Keratinocyte (primary cell): ENCODE results near the gene PHIP. TPM values are rescaled to one million over a fixed set of nuclear protein-coding genes. Genes with fewer than 3 reads are reported as not detected.

ENCODE experiments used
- DNase-seq: peaks from one replicate; pipeline ENCODE4 v3.0.0-alpha.2; 2011; ENCODE audit warnings: low read depth, missing footprints, low spot score
- FAIRE-seq: peaks from 2 replicates; lab custom pipeline; 2011; peaks lifted over from hg19 to GRCh38; lab: Jason Lieb, UNC
- H2AFZ ChIP-seq: 2 replicates; pipeline ENCODE4 v1.6.0; 2012; ENCODE audit warnings: low read length, control low read depth, inconsistent platforms; ENCODE audit not compliant: control insufficient read depth
- H3K27ac ChIP-seq: 2 replicates; pipeline ENCODE4 v1.5.1; 2011; ENCODE audit warnings: low read length; ENCODE audit not compliant: control insufficient read depth, insufficient read depth
- H3K27me3 ChIP-seq: 3 replicates; pipeline ENCODE4 v1.6.0; 2011; ENCODE audit warnings: low read length; ENCODE audit not compliant: control insufficient read depth, insufficient read depth; ENCODE audit errors: extremely low read depth
- H3K36me3 ChIP-seq, 2 experiments: 2 replicates in 1 of 2; 3 replicates in 1 of 2; pipeline ENCODE4 v1.5.1; 2011; ENCODE audit warnings: low read length in 2 of 2, mild to moderate bottlenecking in 1 of 2; ENCODE audit not compliant: control insufficient read depth in 2 of 2, insufficient read depth in 2 of 2; ENCODE audit errors: extremely low read depth in 1 of 2
- H3K4me1 ChIP-seq: 3 replicates; pipeline ENCODE4 v1.5.1; 2011; ENCODE audit warnings: low read length; ENCODE audit not compliant: control insufficient read depth, insufficient read depth; ENCODE audit errors: extremely low read depth
- H3K4me2 ChIP-seq: 3 replicates; pipeline ENCODE4 v1.6.0; 2011; ENCODE audit warnings: low read depth, low read length; ENCODE audit not compliant: control insufficient read depth, insufficient read depth; ENCODE audit errors: extremely low read depth
- H3K4me3 ChIP-seq, 3 experiments: fragments of 200-600 bp in 1 of 3; sonication (generic) in 1 of 3; 2 replicates in 2 of 3; 3 replicates in 1 of 3; pipeline ENCODE4 v1.5.1; 2011 to 2016; ENCODE audit warnings: low read length in 3 of 3, mild to moderate bottlenecking in 3 of 3, control low read depth in 2 of 3, inconsistent platforms in 1 of 3, low read depth in 1 of 3, mixed read lengths in 1 of 3, mixed run types in 1 of 3, moderate library complexity in 1 of 3; ENCODE audit not compliant: control insufficient read depth in 2 of 3, insufficient read depth in 2 of 3; ENCODE audit errors: extremely low read depth in 1 of 3
- H3K79me2 ChIP-seq: 2 replicates; pipeline ENCODE4 v1.6.0; 2012; ENCODE audit warnings: low read length; ENCODE audit not compliant: control insufficient read depth, insufficient read depth
- H3K9ac ChIP-seq: 3 replicates; pipeline ENCODE4 v1.6.0; 2011; ENCODE audit warnings: low read length; ENCODE audit not compliant: control insufficient read depth, insufficient read depth; ENCODE audit errors: extremely low read depth
- H3K9me1 ChIP-seq: 3 replicates; pipeline ENCODE4 v1.6.0; 2011; ENCODE audit warnings: low read length; ENCODE audit not compliant: control insufficient read depth, insufficient read depth; ENCODE audit errors: extremely low read depth
- H3K9me3 ChIP-seq: 2 replicates; pipeline ENCODE4 v1.5.1; 2012; ENCODE audit warnings: low read depth, low read length; ENCODE audit not compliant: control insufficient read depth
- H4K20me1 ChIP-seq: 3 replicates; pipeline ENCODE4 v1.6.0; 2011; ENCODE audit warnings: low read length; ENCODE audit not compliant: control insufficient read depth, insufficient read depth; ENCODE audit errors: extremely low read depth
- CTCF ChIP-seq, 3 experiments: IDR thresholded peaks in 1 of 3; conservative IDR thresholded peaks in 1 of 3; optimal IDR thresholded peaks in 1 of 3; 2 replicates in 2 of 3; 3 replicates in 1 of 3; pipeline versions ENCODE3 to v1.5.1; 2011; ENCODE audit warnings: low read length in 3 of 3, mild to moderate bottlenecking in 3 of 3, moderate library complexity in 2 of 3, control low read depth in 1 of 3, inconsistent platforms in 1 of 3; ENCODE audit not compliant: insufficient read depth in 2 of 3; ENCODE audit errors: extremely low read depth in 1 of 3
- EZH2 ChIP-seq: IDR thresholded peaks from one replicate; pipeline ENCODE4 v1.6.1; 2012; ENCODE audit warnings: inconsistent platforms, mild to moderate bottlenecking, low read length, moderate library complexity
- dilution Hi-C: fragments of 300-500 bp; cut with MboI; formaldehyde crosslinking; loops from one replicate; pipeline ENCODE4 v1.7.0; 2020; ENCODE audit warnings: low sequenced_read_pairs; ENCODE audit not compliant: extremely low pct_ligation_motif_present
- polyA plus RNA-seq, 5 experiments: library from polyadenylated mRNA; depleted of rRNA in 3 of 5; stranded (reverse) in 3 of 5; stranded (forward) in 1 of 5; unstranded in 1 of 5; fragments of >200 nt; gene quantifications; 1 replicate in 1 of 5; 2 replicates in 3 of 5; 3 replicates in 1 of 5; pipeline versions ENCODE4 v1.2.1 to v1.2.3, GENCODE V29; 2011 to 2012; ENCODE audit warnings: missing spikeins in 2 of 5, low read depth in 1 of 5, low replicate concordance in 1 of 5

The PHIP gene
- polyA plus RNA-seq, 1 donor (not counting 4 experiments of a cell fraction or from before 2014, with no cell fraction given): 7.9 TPM

DNA sequence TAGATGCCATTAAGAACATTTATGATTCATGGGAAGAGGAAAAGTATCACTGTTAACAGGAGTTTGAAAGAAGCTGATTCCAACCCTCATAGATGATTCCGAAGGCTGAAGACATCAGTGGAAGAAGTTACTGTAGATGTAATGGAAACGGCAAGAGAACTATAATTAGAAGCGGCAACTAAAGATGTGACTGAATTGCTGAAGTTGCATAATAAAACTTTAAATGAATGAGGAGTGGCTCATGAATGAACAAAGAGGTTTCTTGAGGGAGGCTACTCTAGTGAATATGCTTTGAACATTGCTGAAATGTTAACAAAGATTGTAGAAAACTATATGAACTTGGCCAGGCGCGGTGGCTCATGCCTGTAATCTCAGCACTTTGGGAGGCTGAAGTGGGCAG is 84.1 kb downstream of the PHIP start:
- Histone ChIP-seq H3K36me3 (peaks cover 2 to 20% of the 10 kb centered on the region in 2 experiments), H3K9ac (no peak overlapping the region), H3K4me1 (no peaks in the 10 kb centered on the region), H3K9me1 (no peaks in the 10 kb centered on the region), H4K20me1 (no peaks in the 10 kb centered on the region), H3K27me3 (no peaks in the 10 kb centered on the region), H3K9me3 (no peaks in the 10 kb centered on the region), H3K27ac (no peak overlapping the region), H3K79me2 (no peaks in the 10 kb centered on the region), H2AFZ (no peak overlapping the region), H3K4me2 (no peak overlapping the region), H3K4me3 (no peak overlapping the region)
- no peak for TF ChIP-seq EZH2
- TF ChIP-seq CTCF (optimal IDR thresholded peaks at IDR 0.05 in 1 of 3, IDR thresholded peaks at IDR 0.05 in 1 of 3, conservative IDR thresholded peaks at IDR 0.05 in 1 of 3; ENCODE audit: extremely low read depth in 1 of 3, insufficient read depth in 2 of 3, low read length in 3 of 3): no peak
- FAIRE-seq: no peak
- no peak for DNase-seq
- dilution Hi-C loops: no loop called here

DNA sequence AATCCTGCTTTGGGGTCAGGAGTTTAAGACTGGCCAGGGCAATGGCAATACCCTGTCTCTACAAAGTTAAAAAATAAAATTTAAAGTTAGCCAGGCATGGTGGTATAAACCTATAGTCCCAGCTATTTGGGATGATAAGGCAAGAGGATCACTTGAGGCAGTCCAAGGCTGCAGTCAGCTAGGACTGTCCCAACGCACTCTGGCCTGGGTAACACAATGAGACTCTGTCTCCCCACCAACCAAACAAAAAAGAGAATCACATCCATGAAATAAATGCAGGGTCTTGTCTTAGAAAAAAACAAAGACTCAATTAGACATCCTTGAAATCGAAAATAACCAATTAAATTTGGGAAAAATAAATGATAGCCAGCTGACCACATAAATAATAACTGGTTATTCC is 88.9 kb downstream of the PHIP start:
- no peak overlapping the region for H3K4me3 ChIP-seq
- dilution Hi-C loops: no loop called here
- no peaks in the 10 kb centered on the region for H3K9me3 ChIP-seq
- H3K79me2 ChIP-seq: no peaks in the 10 kb centered on the region
- H3K27ac ChIP-seq: no peak overlapping the region
- TF ChIP-seq EZH2: no peak
- no peak for TF ChIP-seq CTCF (optimal IDR thresholded peaks at IDR 0.05 in 1 of 3, IDR thresholded peaks at IDR 0.05 in 1 of 3, conservative IDR thresholded peaks at IDR 0.05 in 1 of 3; ENCODE audit: extremely low read depth in 1 of 3, insufficient read depth in 2 of 3, low read length in 3 of 3)
- peaks cover 0 to 4% of the 10 kb centered on the region in 2 experiments for H3K36me3 ChIP-seq
- no peaks in the 10 kb centered on the region for H3K4me1 ChIP-seq
- H4K20me1 ChIP-seq: no peaks in the 10 kb centered on the region
- H3K9ac ChIP-seq: no peak overlapping the region
- no peaks in the 10 kb centered on the region for H3K27me3 ChIP-seq
- DNase-seq (no peak), FAIRE-seq (no peak)
- H3K9me1 ChIP-seq: no peaks in the 10 kb centered on the region
- H3K4me2 ChIP-seq: no peak overlapping the region
- no peak overlapping the region for H2AFZ ChIP-seq
